Measurements from ENCODE around the gene UBE2R2. TPM values are rescaled to one million over a fixed set of nuclear protein-coding genes. Genes with fewer than 3 reads are reported as not detected.
A peak's percentile ranks its signal among the peaks of the same experiment; 100 is the strongest.
"Not testable (repeated sequence)": the region's sequence is repeated elsewhere in the genome, so short reads cannot be mapped to it uniquely, and the experiment has no call there.

UBE2R2 gene, protein sequence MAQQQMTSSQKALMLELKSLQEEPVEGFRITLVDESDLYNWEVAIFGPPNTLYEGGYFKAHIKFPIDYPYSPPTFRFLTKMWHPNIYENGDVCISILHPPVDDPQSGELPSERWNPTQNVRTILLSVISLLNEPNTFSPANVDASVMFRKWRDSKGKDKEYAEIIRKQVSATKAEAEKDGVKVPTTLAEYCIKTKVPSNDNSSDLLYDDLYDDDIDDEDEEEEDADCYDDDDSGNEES
- 44.4 TPM for total RNA-seq
- long read RNA-seq, full-length matches to known transcripts, result 289 of 308 reads
- long read RNA-seq, partial matches to known transcripts, result 3 of 308 reads
- long read RNA-seq, other reads (novel, unspliced or antisense), result 16 of 308 reads

DNA sequence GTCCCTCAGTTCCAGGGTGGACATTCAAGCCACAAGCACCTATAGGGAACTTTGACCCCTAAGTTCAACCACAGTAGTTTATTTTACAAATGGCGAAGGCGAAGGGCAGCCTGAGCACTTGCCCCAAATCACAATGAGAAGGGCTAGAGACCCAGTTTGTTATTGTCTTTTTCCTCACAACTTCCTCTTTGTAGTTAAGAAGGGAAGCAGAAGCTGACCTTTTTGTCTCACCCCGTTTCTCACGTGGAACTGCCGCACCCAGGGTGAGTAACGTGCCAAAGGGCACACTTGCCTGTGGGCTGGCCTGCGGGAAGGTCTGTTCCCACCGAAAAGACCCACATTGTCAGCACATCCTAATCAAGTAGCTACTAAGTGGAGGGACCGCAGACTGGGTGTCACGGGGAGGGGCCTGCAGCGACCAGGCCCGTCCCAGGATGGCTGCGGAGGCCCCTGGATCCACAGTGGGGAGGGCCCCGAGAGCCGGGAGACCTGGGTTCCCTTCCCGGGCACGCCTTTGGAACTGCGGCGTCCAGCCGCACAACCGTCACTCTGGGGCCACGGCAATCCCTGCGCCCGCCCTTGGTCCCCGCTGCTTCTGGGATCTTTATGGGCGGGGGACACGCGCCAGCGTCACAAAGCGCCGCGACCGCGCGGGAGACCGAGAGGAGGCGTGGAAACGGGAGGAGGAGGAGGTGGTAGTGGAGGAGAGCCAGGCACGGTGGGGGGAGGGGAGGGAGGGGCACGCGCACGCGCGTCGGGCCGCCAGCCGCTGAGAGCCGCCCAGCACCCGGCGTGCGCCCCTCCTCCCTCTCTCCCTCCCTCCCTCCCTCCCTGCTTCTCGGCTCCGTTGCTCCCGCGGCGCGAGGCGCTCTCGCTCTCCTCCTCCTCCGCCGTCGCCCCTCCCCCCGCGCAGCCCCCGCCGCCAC is at the start of gene UBE2R2:
TSS of gene UBE2R2 (plus strand) at position 834 of the 926 bp plus-strand sequence. CDS start 598 bp downstream, outside the sequence.
- ATAC-seq (ENCODE audit: poor library complexity) (peak; percentile 91), DNase-seq (peak; percentile 95)
- intact Hi-C loops (cut with DNase I), result no loop called here

DNA sequence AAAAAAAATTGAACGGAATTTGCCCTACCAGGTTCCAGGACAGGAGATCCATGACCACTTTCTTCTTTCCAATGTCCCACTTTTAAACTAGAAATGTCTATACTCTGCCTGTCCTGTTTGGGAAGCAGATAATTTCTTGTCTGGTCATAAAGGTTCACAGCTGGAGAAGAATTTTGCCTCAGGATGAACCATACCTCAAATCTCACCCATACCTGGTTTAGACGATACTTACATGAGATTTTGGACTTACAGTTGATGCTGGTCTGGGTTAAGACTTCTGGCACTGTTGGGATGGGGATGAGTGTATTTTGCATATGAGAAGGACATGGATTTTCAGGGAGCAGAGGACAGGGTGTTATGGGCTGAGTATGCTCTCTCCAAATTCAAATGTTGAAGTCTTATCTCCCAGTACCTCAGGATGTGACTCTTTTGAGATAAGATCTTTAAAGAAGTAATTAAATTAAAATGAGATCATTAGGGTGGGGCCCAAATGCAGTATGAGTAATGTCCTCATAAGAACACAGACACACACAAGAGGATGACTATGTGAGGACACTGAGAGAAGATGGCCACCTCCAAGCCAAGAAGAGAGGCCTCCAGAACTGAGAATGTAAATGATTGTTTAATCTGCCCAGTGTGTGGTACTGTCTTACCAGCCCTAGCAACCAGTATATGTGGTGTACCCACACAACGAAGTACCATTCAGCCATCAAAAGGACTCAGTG is 46.6 kb upstream of the UBE2R2 start:
- intact Hi-C loops (cut with DNase I); ATAC-seq (ENCODE audit: poor library complexity); DNase-seq: not testable (repeated sequence)

DNA sequence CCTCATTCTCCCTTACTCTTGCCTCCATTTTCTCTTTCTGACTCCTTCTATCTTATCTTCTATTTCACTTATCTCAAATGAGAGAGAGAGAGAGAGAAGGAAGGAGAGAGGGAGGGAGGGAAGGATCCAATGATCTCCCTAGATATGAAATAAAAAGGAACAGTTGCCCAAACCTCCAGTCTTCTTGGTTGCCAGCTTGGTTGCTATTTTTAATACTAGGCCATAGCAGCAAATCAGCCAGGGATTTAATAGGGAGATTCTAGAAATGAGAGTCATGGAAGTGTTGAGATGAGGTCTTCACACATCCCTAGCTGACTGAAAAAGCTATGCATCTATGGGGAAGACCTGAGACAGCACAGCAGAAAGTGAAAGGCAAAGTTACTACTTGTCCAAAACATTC is 43.8 kb upstream of the UBE2R2 start:
- ATAC-seq (ENCODE audit: poor library complexity); intact Hi-C loops (cut with DNase I); DNase-seq: not testable (repeated sequence)

DNA sequence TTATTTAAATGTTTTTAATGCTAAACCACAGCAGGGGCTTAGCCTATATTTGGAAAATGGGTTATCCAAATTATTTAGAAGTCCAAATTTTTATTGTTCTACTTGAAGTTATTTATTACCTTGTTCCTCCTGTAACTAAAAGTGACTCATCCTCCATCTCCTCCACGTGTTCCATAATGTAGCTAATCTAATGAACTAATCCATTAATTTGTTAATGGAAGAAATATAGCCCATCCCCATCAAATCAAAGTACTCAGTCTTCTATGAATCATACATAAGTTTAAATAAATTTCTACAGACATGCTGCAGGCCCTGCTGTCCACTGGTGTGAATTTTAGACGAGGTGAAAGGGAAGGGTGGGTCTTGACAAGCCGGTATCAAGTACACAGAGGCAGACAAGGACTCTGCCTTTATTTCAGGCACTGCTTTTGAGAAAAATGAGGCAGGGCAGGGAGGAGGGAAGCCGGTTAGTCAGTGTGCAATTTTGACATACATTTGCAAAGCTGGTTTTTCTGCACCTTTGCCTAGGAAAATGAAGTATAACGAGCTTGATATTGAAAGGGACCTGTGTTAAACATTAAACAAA is 42.8 kb upstream of the UBE2R2 start:
- DNase-seq; ATAC-seq (ENCODE audit: poor library complexity); intact Hi-C loops (cut with DNase I): not testable (repeated sequence)

DNA sequence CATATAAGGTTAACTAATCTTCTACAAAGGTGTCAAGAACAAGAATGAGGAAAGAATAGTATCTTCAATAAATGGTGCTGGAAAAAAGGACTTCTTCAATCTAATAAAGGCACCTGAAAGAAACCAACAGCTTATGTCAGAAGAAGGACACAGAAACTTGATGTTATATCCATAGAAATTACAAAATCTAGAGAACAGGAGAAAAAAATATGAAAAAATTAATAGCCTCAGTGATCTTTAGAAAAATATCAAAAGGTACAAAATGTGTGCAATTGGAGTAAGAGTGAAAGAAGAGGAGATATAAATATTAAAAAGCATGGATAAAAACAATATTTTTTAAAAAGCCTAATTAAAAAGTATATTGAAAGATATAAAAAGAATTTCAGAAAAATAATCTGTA is 40.4 kb upstream of the UBE2R2 start:
- no peak for DNase-seq
- no peak for ATAC-seq (ENCODE audit: poor library complexity)
- intact Hi-C loops (cut with DNase I), result no loop called here

DNA sequence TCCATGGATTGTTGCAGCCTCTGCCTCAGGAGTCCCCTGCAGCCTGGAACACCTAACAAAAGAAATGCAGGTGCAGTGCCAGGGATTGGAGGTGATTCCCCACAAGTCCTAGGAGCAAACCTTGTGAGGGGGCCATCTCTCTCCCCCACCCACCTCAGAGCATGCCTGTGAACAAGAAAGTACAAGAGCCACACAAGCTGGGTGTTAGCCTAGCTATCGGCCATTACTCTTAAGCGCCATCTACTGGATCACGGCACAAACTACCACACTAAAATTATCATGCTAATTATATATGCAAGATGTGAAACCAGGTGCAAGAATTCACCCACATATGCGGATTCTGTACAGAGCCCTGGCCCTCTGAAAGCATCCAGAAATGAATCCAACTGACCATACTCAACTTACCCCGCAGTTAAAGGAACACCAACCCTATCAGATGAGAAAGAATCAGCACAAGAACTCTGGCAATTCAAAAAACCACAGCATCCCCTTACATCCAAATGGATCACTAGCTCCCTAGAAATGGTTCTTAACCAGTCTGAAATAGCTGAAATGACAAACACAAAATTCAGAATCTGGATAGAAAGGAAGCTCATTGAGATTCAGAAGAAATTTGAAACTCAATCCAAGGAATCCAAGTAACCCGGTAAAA is 38.1 kb upstream of the UBE2R2 start:
- intact Hi-C loops (cut with DNase I), result no loop called here
- peak; percentile 78 for ATAC-seq (ENCODE audit: poor library complexity)

DNA sequence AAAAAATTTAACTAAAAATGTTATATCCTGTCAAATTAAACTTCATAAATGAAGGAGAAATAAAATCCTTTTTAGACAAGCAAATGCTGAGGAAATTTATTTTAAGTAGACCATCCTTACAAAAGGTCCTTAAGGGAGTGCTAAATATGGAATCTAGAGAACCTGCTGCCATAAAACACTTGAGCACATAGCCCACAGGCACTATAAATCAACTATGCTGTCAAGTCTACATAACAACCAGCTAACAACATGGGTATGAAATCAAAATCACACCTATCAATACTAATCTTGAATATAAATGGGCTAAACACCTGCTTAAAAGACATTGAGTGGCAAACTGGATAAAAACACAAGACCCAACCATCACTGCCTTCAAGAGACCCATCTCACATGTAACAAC is 36.7 kb upstream of the UBE2R2 start:
- DNase-seq, result no peak
- intact Hi-C loops (cut with DNase I), result no loop called here

More for the DNA sequence above, 38.1 kb upstream of the UBE2R2 start:
- no peak for DNase-seq

DNA sequence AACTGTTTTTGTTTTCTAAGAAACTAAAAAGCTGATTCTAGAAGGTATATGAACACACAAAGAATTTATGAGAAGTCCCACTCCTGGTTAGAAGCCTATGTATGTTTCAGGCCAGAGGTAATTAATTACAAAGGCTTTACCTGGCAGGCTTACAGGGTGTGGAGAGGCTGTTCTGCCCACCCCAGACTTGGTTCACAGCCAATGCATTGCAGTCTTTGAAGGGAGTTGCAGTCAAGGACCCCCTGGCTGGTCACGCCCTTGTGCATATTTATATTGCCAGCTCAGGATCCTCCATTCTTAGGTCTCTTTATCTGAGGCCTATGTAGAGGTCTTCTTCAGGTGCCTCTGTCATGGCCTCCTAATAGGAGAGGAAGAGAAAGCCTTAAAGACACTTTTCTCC is 35.2 kb upstream of the UBE2R2 start:
- ATAC-seq (ENCODE audit: poor library complexity) (no peak), DNase-seq (no peak)
- intact Hi-C loops (cut with DNase I), result no loop called here

More for the DNA sequence above, 36.7 kb upstream of the UBE2R2 start:
- ATAC-seq (ENCODE audit: poor library complexity), result no peak

DNA sequence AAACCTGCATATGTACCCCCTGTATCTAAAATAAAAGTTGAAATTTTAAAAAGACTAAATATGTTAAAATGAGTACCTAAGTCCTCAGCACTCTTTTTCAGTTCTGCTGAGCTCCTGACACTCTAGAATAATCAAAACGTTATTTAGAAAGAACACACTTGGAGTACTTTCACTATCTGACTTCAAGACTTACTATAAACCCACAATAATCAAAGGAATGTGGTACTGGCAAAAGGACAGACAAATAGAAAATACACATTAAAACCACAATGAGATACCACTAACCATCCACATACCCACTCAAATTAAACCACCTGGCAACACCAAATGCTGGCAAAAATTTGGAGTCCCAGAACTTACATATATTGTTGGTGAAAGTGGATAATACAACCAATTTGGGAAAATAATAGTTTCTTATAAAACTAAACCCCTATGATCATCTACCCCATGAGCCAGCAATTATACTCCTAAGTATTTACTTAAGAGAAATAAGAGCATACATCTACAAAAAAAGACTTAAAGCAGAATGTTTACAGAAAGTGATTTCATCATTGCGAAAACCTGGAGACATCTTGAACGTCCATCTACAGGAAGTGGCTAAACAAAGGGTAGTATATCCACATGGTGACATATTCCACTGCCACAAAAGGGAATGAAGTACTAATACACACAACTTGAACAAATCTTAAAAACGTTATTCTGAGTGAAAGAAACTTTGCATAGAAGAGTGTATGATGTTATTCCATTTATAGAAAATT is 34.4 kb upstream of the UBE2R2 start:
- intact Hi-C loops (cut with DNase I), result no loop called here
- ATAC-seq (ENCODE audit: poor library complexity) (no peak), DNase-seq (no peak)

DNA sequence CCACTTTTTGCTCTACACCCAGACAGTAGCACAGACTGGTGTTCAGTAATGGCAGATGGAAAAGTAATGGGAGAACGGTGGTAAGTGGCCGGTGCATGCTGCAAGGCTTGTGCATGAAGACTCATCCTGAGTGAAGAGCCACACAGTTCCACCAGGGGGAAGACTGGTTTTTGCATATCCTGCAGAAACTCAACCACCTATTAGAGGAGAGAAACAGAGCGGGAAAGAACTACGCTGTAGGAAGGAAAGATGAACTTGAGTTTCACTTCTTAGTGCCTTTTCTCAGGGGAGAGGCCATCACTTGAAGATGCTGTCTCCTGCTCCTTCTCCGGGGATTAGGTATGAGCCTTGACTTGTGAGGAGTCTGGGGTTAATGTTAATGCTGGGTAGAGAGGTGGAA is 31.0 kb upstream of the UBE2R2 start:
- intact Hi-C loops (cut with DNase I), result no loop called here
- no peak for DNase-seq
- no peak for ATAC-seq (ENCODE audit: poor library complexity)

DNA sequence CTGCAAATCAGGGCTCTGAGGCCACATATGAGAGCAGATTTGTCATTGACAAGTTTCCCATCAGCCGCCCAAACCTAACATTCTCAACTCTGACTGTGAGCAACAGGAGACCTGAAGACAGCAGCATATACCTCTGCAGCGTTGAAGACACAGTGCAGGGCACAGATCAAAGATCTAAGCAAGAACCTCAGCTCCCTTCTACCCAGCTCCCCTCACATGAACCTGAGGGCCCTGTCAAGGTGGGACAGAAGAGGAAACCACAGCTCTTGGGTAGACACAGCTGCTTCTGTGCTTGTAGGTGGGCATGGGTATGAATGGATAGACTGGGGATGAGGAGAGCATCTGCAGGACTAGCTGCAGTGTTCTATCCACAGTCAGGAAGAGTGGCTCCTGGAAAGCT is 30.3 kb upstream of the UBE2R2 start:
- ATAC-seq (ENCODE audit: poor library complexity) (no peak), DNase-seq (no peak)
- intact Hi-C loops (cut with DNase I), result no loop called here

DNA sequence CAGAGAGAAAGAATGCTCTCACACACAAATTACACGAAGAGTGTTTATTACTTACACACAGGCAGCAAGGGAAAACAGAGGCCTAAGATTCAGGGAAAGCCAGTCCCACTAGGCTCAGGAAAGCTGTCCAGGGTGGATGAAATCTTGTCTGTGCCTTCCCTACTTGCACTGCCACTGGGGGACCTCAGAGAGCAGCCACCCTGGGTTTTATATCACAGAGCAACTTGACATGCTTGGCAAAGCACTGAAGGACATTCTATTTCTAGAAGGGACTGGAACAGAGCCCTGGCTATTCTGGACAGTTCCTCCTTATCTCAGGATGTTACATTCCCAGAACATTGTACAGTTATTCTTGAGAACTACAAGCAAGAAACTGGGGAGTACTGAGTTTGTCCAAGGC is 29.1 kb upstream of the UBE2R2 start:
- intact Hi-C loops (cut with DNase I), result no loop called here
- DNase-seq, result no peak

DNA sequence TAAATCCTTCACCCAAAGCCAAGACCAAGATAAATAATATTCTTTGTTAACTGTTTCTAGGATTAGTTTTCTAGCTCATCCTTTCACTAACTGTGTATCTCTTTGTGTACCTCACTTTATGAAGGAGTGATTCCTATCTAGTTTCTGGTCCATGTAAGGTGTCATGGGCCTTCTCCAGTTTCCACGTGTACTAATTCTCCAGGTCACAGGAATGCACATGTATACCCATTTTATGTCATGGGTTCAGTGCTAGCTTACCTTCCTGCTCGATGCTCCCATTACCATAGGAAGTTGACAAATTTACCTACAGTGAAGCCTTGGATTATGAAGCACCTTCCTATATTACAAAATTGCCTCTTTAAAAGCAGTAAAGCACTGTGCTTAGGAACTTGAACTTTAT is 27.5 kb upstream of the UBE2R2 start:
- ATAC-seq (ENCODE audit: poor library complexity); intact Hi-C loops (cut with DNase I): not testable (repeated sequence)

More for the DNA sequence above, 29.1 kb upstream of the UBE2R2 start:
- ATAC-seq (ENCODE audit: poor library complexity), result peak; percentile 92

DNA sequence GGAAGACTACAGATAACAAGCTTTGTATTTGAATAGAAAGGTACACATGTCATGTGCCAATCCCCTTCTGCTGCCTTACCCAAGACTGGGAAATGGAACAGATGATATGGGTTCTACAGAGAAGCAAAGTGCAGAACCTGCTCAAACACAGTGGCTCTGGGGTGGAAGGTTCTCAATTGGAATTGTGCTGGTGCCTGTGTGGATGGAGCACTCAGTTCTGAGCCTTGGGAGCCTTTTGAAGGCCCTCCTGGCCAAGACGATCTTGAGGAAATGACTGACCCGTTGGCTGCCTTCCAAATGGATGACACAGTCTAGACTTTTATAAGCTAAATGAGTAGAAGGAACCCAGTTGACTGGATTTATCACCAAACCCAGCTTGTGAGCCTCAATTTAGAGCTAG is 25.8 kb upstream of the UBE2R2 start:
- intact Hi-C loops (cut with DNase I), result no loop called here
- DNase-seq (no peak), ATAC-seq (ENCODE audit: poor library complexity) (no peak)

More for the DNA sequence above, 27.5 kb upstream of the UBE2R2 start:
- DNase-seq, result not testable (repeated sequence)

DNA sequence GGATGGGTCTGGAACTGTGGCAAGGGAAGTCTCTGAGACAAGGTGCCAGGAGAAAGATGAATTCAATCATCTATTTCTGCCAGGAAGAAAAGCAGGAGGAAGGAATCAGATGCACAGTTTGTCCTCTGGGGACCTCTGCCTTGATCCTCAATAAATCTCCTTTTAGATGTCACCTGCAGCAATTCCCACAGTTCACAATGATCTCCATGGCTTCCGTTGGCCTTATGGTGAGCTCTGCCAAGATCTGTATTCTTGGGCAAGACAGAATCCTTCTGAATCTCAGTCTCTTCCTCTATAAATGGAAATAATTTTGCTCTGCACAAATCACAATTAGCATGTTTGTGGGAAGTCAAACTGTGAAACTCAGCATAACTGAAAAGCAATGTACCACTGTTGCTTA is 23.5 kb upstream of the UBE2R2 start:
- DNase-seq; intact Hi-C loops (cut with DNase I); ATAC-seq (ENCODE audit: poor library complexity): not testable (repeated sequence)

DNA sequence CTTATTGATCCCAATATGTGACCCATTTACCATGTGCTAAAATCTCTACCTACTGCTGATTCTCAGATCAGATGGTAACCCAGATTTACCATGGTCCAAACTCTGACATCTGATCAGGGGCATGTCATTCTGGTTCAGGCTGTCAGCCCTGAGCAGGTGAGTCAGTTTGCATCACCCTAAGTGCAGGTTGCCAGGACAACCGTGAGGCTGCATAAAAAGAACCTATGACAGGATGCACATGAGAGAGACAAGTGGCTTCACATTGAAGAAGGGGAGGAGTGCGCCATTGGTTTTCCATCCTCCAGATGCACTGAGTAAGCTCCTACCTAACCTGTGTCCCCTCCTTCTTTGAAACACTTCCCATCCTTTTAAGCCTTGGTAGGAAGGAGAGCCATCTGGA is 22.4 kb upstream of the UBE2R2 start:
- intact Hi-C loops (cut with DNase I), result no loop called here
- no peak for DNase-seq
- no peak for ATAC-seq (ENCODE audit: poor library complexity)

DNA sequence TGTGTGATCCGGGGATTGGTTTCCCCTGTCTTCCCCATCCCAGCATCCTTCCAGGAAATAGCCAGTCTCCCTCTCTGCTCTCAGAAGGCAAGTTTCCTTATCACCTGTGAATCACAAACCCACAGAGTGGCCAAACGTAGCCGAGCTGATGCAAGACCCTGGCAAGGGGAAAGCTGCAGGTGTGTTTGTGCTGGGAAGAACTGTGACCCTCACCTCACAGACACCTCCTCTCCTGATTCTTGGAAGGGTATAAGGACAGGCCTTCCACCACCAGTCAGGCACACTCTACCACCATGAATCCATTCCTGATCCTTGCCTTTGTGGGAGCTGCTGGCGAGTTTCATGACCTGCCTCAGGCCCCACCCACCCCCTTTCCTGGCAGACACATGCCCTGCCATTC is 21.7 kb upstream of the UBE2R2 start, which contains the start of gene PRSS3:
TSS of gene PRSS3 (plus strand) at position 281 of the 400 bp plus-strand sequence. CDS start at position 294, 13 bp downstream.
- ATAC-seq (ENCODE audit: poor library complexity), result no peak
- DNase-seq, result no peak
- intact Hi-C loops (cut with DNase I), result no loop called here
